SU-DHL-6 (cell line): ENCODE data around the gene CYSTM1.

ENCODE experiments used
- CTCF ChIP-seq: fragments of 200-600 bp; sonication (generic); IDR thresholded peaks from one replicate; pipeline ENCODE4 v1.5.1; 2017; ENCODE audit warnings: antibody characterized with exemption, mild to moderate bottlenecking, low read length, moderate library complexity; ENCODE audit not compliant: insufficient read depth, poor library complexity, severe bottlenecking
- EZH2phosphoT487 ChIP-seq: fragments of 200-600 bp; sonication (generic), shearing (Covaris generic); conservative IDR thresholded peaks from 2 replicates; pipeline ENCODE4 v1.6.1; 2018; ENCODE audit warnings: mild to moderate bottlenecking, antibody characterized with exemption, low read length, moderate library complexity, mixed read lengths

- TF ChIP-seq CTCF (no peak), EZH2phosphoT487 (no peak)
Measured at GRCh38 chr5:140217299-140218026, 42.5 kb downstream of the CYSTM1 start.
